Endometrial microvascular endothelial cells (primary cell): ENCODE measurements around the gene GPC5. TPM values are rescaled to one million over a fixed set of nuclear protein-coding genes. Genes with fewer than 3 reads are reported as not detected.

Experiments used
- in situ Hi-C: cut with HindIII; loops from 2 replicates; pipeline ENCODE4 v1.10.0; 2017; ENCODE audit warnings: low sequenced_read_pairs, low pct_unique_long_range_greater_than_20kb; ENCODE audit errors: inconsistent ontology term
- total RNA-seq: library from RNA; depleted of rRNA; stranded (reverse); fragments of >200 nt; gene quantifications from one replicate; pipeline ENCODE4 v1.2.3, GENCODE V29; 2015; ENCODE audit errors: inconsistent ontology term

Gene GPC5
- total RNA-seq, 1 donor from 2014 or later = 0.46 TPM

DNA sequence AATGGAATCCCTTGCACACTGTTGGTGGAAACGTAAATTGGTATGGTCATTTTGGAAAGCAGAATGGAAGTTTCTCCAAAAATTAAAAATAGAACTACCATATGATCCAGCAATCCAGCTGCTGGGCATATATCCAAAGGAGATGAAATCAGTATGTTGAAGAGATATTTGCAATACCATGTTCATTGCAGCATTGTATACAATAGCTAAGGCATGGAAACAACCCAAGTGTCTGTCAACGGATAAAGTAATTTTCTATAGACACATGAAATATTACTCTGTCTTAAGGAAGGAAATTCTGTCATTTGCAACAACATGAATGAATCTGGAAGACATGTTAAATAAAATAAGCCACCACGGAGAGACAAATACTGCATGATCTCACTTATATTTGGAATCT is 124.7 kb downstream of the GPC5 start:
- in situ Hi-C loops = no loop called here

DNA sequence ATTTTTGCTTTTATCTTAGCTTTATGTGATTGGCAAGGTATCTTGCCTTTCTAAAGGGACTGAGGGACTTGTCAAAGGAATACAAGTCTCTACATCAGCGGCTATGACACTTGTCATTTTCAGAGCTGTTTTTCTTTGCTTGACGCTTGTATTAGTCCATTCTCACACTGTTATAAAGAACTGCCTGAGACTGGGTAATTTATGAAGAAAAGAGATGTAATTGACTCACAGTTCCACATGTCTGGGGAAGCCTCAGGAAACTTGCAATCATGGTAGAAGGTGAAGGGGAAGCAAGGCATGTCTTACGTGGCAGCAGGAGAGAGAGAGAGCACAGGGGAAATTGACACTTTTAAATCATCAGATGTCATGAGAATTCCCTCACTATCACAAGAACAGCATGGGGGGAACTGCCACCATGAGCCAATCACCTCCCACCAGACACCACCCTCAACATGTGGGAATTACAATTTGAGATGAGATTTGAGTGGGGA is 128.2 kb downstream of the GPC5 start:
- in situ Hi-C loops = no loop called here

DNA sequence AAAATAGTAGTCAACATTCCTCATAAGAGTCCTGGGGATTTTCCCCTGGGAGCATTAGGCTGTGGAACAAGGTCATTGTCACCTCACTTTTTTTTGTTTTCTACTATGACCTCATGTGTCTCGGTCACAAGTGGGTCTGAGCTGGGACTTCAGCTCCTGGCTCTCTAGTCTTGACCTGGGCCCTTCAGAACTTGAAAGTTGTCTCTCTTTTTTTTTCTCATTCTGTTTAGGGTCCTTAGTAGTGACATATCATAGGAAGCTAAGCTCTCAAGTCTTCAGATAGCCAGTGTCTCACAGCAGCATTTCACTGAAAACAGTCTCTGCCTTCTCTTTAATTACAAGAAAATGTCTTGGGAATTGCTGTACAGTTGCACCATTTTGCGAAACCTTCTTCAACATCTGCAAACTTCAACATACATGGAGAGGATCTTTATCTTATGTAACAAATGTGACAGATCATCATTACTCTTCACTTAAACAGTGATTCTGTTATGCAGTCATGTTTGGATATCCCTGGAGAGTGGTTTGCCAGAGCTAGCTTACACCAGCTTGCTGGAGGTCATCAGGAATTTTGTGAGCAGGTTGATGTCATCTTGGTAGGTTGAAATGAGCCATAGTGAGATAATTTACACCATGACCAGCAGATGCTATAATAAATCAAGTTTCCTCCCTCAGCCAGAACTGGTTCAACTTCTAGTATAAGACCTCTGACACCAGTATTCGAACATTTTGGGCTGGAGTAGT is 131.5 kb downstream of the GPC5 start:
- in situ Hi-C loops = no loop called here

DNA sequence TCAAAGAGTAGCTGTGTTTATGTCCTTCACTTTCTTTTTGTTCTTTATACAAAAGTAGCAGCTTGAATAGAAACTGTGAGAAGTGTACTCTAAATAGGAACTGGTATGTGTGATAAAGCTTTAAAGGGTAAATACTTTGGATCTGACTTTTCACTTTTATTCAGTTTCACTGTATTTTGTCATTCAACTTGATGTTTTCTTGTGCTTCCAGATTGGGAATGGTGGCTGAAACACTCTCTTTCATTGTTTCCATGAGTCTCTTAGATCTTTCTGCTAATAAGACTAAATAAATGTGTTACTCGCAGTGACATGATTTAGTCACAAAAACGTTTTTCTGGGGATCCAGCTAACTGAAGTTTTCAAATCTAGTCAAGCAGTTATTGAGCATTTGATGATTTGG is 133.2 kb downstream of the GPC5 start:
- in situ Hi-C loops = no loop called here

DNA sequence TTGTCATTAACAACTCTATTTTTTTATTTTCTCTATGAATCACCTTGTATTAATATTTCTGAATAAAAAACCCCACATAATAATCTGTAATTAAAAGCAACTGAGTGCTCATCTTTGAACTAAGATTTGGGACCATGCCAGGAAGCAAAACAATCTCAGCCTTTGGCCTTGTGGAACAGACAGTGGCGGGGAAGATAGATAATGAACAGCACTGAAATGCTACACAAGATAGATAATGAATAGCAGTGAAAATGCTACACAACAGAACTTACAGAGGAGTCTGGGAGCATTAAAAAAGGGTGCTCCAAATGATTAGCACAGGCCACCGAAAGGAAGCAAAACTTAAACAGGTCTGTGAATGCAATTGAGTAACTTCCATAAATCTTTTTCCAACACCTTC is 134.9 kb downstream of the GPC5 start:
- in situ Hi-C loops = no loop called here

DNA sequence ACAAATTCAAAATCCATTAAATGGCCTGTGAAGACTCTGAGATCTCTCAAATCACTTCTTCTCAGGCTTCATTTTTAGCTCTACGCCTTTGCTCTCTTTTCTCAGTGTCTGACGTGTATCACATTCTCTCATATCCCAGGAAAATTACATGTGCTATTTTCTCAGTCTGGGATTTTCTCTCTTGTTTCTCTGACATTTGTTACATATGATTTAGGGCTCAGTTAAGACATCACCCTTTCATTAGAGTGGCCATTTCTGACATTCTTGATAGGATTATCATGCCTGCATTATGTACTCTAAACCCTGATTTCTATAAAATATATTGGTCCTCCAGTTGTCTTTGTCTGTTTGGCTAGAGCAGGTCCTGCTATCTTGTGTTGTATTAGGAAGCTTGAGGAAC is 136.6 kb downstream of the GPC5 start:
- in situ Hi-C loops = no loop called here

DNA sequence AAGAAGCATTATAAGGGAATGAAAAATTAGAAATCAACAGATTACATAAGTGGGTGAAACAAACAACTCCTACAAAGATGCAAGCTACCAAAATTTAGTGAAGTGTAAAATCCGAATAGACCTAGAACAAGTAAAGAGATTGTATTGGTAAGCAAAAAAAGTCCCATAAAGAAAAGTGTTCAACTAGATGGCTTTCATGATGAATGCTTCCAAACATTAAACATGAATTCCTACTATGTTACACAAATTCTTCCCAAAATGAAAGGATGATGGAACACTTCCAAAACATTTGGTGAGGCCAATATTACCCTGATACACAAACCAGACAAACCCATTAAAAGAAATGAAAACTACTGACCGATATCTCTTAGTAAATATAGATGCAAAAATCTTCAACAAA is 139.0 kb downstream of the GPC5 start:
- in situ Hi-C loops = no loop called here

DNA sequence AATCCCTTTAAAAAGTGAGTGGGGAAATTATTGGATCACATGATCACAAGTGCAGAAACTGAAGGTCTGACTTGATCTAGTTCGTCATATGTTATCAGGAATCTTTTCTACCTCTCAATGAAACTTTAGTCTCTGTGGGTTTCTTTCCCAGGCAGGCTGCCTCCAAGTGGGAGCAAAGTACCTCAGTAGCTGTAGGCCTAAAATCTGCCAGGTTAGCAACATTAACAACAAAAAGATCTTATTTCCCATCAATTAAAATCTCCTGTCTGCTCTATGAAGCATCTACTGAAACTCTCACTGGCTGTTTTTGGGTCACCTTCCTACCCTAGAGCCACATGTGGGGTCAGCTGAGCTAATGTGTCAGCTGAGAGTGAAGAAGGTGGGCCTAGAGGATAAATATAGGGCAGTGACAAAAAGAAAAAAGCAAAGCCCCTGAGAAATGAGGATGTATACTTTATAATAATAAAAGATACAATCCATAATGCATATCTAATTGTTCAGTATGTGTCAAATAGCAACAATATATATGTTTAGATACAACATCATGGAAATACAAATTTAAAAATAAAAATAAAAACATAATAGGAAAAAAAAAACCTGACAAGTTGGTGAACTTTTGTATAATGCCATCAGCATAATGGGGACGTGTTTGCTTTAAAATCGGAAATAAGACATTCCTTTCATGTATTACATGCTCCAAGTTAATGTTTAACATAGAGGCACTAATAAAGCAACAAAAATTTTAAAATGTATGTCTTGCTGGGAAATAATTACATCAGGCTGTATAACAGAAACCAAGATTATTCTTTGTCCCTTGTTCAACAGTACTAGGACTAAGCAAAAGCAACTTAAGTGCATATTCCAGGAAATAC is 141.1 kb downstream of the GPC5 start:
- in situ Hi-C loops = no loop called here

DNA sequence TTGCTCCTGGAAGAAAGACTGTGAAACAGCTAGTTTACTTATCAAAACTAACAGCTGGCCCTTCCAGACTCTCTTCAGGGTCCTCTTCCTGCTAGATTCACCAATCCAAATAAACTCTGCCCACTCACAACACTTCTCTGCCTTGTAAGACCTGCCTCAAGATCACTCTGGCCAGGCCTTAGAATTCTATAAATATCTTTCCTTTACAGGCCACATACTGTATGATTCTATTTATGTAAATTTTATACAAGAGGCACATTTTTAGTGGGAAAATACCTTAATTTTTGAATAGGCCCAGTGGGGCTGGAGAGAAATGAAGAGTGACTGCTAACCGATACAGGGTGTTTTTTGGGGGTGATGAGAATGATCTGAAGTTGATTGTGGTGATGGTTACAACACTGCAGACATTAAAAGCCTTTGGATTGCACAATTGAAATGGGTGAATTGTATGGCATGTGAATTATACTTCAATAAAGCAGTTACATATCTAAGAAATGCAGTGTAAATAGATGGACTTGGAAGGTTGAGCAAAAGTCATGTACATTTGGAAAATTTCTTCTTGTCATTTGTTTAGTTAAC is 141.8 kb downstream of the GPC5 start:
- in situ Hi-C loops = no loop called here

DNA sequence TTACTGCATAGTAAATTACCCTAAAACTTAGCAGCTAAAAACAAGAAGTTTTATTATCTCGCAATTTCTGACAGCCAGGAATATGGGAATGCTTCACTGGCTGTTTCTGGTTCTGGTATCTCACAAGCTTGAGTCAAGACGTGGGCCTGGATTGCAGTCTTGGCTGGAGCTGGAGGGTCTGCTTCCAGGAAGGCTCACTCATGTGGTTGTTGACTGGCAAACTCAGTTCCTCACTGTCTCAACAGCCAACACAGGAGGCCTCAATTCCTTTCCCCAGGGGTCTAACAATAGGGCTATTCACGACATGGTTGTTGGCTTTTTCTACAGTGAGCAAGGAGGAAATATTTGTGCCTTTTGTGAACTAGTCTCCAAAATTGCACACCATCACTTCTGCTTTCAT is 146.3 kb downstream of the GPC5 start:
- in situ Hi-C loops = no loop called here

DNA sequence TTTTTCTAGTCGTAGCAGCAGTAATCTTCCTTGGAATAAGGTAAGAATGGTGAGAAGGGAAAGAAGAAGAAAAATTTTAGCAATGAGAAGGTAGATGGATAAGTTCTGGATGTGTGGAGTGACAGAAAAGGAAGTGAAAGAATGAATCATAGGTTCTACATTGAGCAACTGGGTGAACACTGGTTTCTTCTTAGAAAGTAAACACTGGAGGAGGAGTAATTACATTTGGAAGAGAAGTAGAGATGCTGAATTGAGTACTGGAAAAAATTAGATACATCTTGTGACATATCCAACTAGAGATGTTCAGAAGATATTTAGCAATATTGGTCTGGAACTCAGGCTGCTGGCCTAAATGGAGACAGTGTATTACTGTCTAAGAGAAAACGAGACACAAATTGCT is 148.5 kb downstream of the GPC5 start:
- in situ Hi-C loops = no loop called here

DNA sequence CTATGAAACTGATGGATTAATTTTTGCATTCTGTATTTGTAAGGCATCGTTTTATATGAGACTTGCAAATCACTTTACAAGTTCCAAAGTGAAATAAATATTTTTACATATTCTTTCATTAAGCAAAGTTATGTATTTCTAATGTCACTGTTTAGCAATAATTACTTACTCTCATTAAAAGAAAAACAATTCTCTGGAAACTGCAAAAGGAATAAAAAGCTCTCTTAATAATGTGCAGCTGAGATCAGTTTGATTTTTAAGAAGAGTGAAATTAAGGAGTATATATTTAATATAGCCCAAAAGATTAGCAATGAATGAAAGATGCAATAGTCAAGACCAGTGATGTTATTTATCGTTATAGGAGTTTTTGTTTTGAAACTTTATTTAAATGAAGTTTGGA is 155.2 kb downstream of the GPC5 start:
- in situ Hi-C loops = no loop called here

DNA sequence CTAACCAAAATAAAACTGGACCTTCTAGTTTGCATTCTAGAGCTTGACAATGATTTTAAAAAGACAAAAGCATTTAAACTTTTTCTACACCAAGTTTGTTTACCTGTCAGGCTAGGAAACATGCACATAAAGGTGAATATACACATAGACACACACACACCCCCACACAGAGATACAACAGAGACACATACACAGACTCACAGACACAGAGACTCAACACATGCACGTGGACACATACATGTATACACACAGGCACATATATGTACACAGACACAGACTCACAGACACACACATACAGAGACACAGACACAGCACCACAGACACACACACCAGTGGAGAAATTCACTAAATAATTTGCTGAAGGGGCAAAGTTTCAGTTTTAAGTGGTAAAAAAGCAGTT is 155.7 kb downstream of the GPC5 start:
- in situ Hi-C loops = no loop called here

DNA sequence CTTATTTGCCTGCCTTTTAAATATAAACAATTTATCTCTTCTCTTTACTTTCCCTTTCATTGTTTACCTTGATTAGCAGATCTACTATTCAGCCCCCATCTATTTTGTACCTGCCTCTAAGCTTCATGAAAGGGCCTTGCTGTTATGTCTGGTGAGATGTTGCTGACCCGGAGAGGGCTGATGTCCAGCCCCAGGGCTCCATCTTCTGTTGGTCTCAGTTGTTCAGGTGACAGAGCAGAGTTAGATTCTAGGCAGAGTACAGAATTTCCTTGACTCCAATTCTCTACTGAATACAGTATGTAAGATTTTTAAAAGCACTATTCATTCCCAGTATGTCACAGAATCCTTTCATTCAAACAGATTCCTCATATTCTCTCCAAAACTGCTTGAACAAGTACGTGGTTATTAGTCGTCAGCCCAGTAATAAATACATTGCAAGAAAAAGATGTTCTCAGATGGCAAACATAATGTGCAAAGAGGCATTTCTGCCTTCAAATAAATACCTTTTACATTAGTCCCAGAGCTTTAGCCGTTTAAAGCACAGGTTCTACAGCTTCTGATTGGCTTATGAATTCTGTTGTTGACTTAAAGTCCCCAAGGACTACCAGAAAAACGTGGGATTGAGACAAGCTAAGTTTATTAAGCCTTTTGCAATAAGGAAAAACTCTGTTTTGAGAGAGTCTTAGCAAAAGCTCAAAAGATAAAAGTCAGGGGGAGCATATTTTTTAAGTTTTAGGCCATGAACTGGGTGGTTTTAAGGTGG is 159.1 kb downstream of the GPC5 start:
- in situ Hi-C loops = no loop called here

DNA sequence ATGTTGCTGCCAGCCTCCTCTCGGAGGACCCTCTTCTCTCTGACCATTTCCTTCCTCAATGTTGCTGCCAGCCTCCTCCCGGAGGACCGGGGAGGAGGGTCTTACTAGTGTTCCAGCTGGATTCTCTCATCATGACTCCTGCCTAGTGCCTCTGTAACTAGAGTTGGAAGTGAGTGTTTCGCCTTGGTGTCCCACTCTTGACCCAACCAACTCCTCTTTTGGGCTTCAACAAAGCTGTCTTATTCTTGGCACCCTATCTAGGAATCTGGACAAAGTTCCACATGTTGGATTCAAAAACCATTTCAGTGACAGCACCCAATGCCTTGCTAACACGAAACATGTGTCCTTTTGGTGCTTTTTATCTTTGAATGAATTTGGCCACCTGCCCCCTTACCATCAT is 165.4 kb downstream of the GPC5 start:
- in situ Hi-C loops = no loop called here

DNA sequence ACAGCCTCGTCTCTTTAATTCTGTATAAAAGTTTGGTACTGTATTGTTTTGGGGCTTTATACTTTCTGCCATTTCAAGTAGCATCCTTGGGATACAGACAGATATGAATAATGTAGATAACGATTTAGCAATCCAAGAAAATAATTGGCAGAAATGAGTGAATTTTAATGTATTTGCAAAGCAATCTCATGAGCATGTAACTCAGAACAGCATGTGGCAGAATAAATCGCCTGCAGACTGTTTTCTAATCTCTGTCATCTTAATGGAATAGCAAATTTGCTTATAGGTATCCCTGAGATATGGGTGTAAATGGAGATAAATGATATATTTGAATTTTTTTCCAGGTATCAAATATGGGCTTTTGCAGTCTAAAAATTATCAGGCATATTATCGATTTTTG is 166.0 kb downstream of the GPC5 start:
- in situ Hi-C loops = no loop called here

DNA sequence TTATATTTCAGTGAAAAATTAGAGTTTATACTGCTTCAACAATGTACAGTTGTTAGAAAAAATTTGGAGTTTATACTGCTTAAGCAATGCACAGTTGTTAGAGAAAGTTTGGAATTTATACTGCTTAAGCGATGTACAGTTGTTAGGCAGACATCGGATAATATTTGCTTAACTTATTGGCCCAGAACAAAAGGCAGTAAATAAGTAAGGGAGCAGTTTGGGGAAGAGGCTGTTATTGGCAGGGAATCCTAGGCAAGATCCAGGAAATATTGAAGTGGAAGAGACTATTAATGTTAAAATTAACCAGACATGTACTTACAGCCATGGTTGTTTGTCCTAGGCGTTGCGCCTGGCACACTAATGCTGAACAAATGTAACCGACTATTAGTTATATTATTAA is 166.9 kb downstream of the GPC5 start:
- in situ Hi-C loops = no loop called here

DNA sequence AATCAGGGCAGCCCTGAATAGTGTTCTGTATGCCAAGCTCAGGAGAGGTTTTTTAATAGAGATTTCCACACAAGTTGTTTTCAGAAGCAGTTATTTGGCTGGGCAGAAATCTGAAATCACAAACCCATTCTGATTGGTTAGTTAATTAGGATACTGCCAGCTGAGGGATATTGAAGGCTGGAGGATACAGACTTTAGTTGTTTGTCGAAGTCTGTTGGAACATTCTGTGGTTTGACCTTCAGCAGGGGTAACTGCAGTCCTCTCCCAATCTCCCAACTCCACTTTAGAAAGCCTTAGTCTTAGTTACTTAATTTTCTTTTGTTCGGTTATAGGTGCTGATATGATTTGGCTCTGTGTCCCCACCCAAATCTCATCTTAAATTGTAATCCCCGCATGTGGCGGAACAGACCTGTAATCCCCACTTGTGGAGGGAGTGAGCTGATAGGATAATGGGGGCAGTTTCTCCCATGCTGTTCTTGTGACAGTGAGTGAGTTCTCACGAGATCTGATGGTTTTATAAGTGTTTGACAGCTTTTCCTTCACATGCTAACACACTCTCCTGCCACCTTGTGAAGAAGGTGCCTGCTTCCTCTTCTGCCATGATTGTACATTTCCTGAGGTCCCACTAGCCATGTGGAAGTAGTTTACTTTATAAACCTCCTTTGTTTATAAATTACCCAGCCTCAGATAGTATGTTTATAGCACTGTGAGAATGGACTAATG is 169.2 kb downstream of the GPC5 start:
- in situ Hi-C loops = no loop called here

DNA sequence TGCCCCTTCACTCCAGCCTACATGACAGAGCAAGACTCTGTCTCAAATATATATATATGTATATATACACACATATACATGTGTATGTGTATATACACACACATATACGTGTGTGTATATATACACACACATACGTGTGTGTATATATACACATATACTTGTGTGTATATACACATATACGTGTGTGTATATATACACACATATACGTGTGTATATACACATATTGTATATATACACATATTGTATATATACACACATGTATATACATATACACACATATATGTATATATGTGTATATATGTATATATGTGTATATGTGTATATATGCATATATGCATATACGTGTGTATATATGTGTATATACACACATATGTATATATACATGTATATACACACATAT is 173.3 kb downstream of the GPC5 start:
- in situ Hi-C loops = no loop called here
